ENCODE data around the gene FOLR1. TPM values are rescaled to one million over a fixed set of nuclear protein-coding genes. Genes with fewer than 3 reads are reported as not detected.

FOLR1 gene
- total RNA-seq, 1 donor from 2014 or later, result 1.7 TPM

Other genes starting within 250 kb of the FOLR1 start
- gene IL18BP, start 193.2 kb upstream of the FOLR1 start, total RNA-seq, result 13.1 TPM
- 264 TPM for gene NUMA1, start 111.6 kb upstream of the FOLR1 start, total RNA-seq
- gene LRRC51, start 111.3 kb upstream of the FOLR1 start, total RNA-seq, result 22.4 TPM
- gene LAMTOR1, start 88.8 kb upstream of the FOLR1 start, total RNA-seq, result 92.2 TPM
- not detected for gene TOMT, start 86.2 kb upstream of the FOLR1 start, total RNA-seq
- gene ANAPC15, start 79.4 kb upstream of the FOLR1 start, total RNA-seq, result 43.6 TPM
- not detected for gene FOLR3, start 56.4 kb upstream of the FOLR1 start, total RNA-seq
- 4.5 TPM for gene FOLR2, start 24.7 kb downstream of the FOLR1 start, total RNA-seq
- gene INPPL1, start 32.6 kb downstream of the FOLR1 start, total RNA-seq, result 144 TPM
- gene PHOX2A, start 52.0 kb downstream of the FOLR1 start, total RNA-seq, result not detected
- gene CLPB, start 242.4 kb downstream of the FOLR1 start, total RNA-seq, result 32.0 TPM